HepG2 (cell line): ENCODE data around the gene HTRA1.

ENCODE experiments used
- BORCS8-MEF2B ChIP-seq: sonication (generic); formaldehyde crosslinking; IDR thresholded peaks from 2 replicates; pipeline ENCODE4 v1.8.0; 2022; ENCODE audit warnings: mild to moderate bottlenecking, missing genetic modification reagents
- HNRNPK ChIP-seq: fragments of 200-400 bp; formaldehyde crosslinking; IDR thresholded peaks from 2 replicates; pipeline ENCODE4 v1.6.1; 2018; ENCODE audit warnings: low read length, low read depth, moderate library complexity, mild to moderate bottlenecking; ENCODE audit not compliant: poor library complexity, severe bottlenecking
- HNRNPUL1 ChIP-seq: fragments of 200-400 bp; formaldehyde crosslinking; IDR thresholded peaks from 2 replicates; pipeline ENCODE4 v1.6.1; 2017; ENCODE audit warnings: low read depth, mild to moderate bottlenecking, low read length, moderate library complexity
- MED1 ChIP-seq: sonication (generic); formaldehyde crosslinking; IDR thresholded peaks from 2 replicates; pipeline ENCODE4 v1.4.0; 2020; ENCODE audit warnings: missing genetic modification reagents
- POLR2A ChIP-seq, 2 experiments: IDR thresholded peaks; 2 replicates each; pipeline ENCODE4 v1.6.1; 2011; ENCODE audit warnings: low read depth in 2 of 2, low read length in 2 of 2, mild to moderate bottlenecking in 1 of 2, moderate library complexity in 1 of 2; ENCODE audit not compliant: insufficient read depth in 1 of 2
- REPIN1 ChIP-seq: sonication (generic); formaldehyde crosslinking; IDR thresholded peaks from 2 replicates; pipeline ENCODE4 v1.8.0; 2022; ENCODE audit warnings: missing genetic modification reagents, low read depth, mild to moderate bottlenecking, borderline replicate concordance
- RFX5 ChIP-seq: IDR thresholded peaks from 2 replicates; pipeline ENCODE4 v1.6.1; 2011; ENCODE audit warnings: low read depth, low read length, improper control_type of control experiment
- TBP ChIP-seq: sonication (generic); formaldehyde crosslinking; IDR thresholded peaks from 2 replicates; pipeline ENCODE4 v1.5.0; 2020; ENCODE audit warnings: missing genetic modification reagents
- ZC3H4 ChIP-seq: sonication (generic); formaldehyde crosslinking; IDR thresholded peaks from 2 replicates; pipeline ENCODE4 v1.4.0; 2020; ENCODE audit warnings: missing genetic modification reagents, borderline replicate concordance
- TF ChIP-seq, protein P1 (sequence below): sonication (generic); formaldehyde crosslinking; conservative IDR thresholded peaks from 2 replicates; pipeline ENCODE4 v1.8.1; 2023; ENCODE audit warnings: missing genetic modification reagents
- TF ChIP-seq, protein P2 (sequence below): sonication (generic); formaldehyde crosslinking; IDR thresholded peaks from 2 replicates; pipeline ENCODE4 v1.5.0; 2020; ENCODE audit warnings: mild to moderate bottlenecking, missing genetic modification reagents, moderate library complexity

DNA sequence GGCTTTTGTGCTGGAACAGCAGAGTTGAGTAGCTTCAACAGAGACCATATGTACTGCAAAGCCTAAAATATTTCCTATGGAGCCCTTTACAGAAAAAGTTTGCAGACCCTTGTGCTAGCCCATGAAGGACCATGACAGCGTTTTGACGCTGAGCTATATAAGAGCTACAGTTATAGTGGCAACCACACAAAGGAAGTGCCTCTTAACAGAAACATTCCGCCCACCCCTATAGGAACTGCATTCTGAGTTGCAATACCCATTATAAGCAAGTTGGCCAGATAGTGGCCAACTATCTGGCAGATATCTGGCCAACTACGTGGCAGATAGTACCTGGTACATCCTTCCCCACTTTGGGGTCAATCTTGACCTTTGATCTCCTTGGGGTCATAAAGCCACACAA lies 51.7 kb downstream of the HTRA1 start:
- TF ChIP-seq REPIN1 (CRISPR knock-in tag), result no peak
- no peak for TF ChIP-seq MED1 (CRISPR knock-in tag)
- TF ChIP-seq BORCS8-MEF2B (CRISPR knock-in tag), result no peak
- TF ChIP-seq HNRNPK, result no peak
- TF ChIP-seq, protein P1, sequence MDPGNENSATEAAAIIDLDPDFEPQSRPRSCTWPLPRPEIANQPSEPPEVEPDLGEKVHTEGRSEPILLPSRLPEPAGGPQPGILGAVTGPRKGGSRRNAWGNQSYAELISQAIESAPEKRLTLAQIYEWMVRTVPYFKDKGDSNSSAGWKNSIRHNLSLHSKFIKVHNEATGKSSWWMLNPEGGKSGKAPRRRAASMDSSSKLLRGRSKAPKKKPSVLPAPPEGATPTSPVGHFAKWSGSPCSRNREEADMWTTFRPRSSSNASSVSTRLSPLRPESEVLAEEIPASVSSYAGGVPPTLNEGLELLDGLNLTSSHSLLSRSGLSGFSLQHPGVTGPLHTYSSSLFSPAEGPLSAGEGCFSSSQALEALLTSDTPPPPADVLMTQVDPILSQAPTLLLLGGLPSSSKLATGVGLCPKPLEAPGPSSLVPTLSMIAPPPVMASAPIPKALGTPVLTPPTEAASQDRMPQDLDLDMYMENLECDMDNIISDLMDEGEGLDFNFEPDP (CRISPR knock-in tag), result no peak
- no peak for TF ChIP-seq ZC3H4
- no peak for TF ChIP-seq TBP
- TF ChIP-seq RFX5, result no peak
- TF ChIP-seq, protein P2, sequence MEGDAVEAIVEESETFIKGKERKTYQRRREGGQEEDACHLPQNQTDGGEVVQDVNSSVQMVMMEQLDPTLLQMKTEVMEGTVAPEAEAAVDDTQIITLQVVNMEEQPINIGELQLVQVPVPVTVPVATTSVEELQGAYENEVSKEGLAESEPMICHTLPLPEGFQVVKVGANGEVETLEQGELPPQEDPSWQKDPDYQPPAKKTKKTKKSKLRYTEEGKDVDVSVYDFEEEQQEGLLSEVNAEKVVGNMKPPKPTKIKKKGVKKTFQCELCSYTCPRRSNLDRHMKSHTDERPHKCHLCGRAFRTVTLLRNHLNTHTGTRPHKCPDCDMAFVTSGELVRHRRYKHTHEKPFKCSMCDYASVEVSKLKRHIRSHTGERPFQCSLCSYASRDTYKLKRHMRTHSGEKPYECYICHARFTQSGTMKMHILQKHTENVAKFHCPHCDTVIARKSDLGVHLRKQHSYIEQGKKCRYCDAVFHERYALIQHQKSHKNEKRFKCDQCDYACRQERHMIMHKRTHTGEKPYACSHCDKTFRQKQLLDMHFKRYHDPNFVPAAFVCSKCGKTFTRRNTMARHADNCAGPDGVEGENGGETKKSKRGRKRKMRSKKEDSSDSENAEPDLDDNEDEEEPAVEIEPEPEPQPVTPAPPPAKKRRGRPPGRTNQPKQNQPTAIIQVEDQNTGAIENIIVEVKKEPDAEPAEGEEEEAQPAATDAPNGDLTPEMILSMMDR (CRISPR knock-in tag), result no peak
- TF ChIP-seq HNRNPUL1, result no peak
- TF ChIP-seq POLR2A (IDR thresholded peaks at IDR 0.05; ENCODE audit: insufficient read depth in 1 of 2, low read depth in 2 of 2, low read length in 2 of 2), result no peak
